Measurements from ENCODE around the gene CCSER2.

Gene CCSER2

DNA sequence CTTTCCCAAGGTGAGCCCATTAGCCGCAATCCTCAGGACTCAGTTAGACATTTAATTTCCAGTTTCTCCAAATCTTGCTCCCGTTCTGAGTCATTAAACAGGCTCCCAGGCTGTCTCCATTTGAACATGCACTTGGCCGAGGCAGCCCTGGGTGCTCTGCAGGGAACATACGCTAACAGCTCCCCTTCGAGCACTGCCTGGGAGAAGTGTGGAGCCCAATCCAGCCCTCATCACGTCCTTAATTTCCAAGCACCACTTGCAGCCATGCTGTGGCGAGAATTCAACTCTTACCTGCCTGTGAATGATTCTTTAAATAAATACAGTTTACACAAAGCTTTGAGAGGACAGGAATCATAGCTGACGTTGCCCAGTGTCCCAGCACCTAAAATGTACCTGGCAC is 218.2 kb downstream of the CCSER2 start:
- DNase-seq = no peak

DNA sequence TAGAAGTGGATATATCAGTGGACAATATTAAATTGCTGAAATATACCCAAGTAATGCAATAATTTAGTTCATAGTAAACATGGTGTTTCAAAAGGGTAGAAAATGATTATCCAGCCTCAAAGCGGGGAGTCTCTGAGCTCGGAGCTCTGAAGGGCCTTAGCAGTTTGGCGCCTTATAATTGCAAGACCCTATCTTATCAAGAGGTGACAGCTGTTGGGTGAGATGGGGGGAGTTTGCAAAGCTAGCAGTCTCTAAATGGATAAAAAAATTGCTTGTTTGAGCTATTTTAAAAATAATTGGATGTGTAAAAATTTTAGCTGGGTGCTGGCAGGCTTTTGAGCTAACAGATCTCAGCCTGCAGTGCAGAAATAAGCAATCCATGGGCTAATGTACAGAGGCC is 219.2 kb downstream of the CCSER2 start:
- DNase-seq = no peak

DNA sequence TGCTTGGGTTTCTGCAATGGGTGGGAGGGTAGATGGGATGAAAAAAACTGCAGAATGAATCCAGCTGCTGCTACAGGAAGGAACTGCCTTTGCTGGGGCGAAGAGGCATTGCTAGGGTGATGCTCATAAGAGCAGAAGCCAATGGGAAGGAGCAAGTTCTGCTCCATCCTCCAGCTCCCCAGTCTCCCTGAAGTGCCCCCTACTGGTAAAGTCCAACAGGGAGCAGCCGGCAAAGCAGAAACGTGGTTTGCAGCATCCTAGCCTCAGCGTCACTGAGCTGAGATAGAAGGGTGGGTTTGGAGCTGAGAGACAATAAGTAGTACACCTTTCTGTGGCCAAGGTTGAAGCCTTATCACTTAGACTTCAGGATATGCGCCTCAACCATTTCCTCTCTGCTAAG is 220.5 kb downstream of the CCSER2 start:
- DNase-seq = no peak

DNA sequence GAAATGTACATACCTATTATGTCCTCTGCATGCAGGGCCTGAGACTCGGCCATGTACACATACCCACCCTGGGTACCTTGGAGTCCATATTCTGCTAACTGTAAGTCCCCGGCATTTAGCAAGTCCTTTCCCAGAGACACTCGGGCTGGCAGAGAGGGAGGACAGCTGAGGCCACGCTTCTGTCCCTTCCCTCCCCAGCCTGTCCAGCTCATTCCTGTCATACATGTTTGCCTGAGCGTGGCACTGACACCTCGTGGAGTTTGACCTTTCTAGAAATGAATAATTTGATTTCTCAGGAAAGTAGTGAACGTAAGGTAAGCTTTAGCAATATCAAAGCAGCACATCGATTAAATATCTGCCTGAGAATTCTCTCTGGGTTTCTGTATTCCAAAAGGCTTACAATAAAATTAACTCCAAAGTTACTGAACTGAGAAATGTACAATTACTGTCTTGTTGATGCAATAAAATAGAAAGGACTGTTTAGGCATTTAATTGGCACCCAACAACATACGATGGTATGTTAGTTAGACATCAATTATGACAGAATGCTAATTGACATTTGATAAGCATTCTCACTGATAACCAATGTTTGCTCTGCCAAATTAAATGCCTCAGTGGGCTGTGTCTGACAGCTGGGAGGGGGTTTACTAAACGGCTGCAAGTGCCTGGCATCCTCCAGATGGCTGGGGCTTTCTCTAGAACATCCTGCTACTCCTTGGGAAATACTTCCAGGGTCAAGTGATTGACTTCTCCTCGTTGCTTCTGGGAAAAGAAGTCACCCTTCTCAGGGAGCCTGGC is 221.2 kb downstream of the CCSER2 start:
- DNase-seq = no peak

DNA sequence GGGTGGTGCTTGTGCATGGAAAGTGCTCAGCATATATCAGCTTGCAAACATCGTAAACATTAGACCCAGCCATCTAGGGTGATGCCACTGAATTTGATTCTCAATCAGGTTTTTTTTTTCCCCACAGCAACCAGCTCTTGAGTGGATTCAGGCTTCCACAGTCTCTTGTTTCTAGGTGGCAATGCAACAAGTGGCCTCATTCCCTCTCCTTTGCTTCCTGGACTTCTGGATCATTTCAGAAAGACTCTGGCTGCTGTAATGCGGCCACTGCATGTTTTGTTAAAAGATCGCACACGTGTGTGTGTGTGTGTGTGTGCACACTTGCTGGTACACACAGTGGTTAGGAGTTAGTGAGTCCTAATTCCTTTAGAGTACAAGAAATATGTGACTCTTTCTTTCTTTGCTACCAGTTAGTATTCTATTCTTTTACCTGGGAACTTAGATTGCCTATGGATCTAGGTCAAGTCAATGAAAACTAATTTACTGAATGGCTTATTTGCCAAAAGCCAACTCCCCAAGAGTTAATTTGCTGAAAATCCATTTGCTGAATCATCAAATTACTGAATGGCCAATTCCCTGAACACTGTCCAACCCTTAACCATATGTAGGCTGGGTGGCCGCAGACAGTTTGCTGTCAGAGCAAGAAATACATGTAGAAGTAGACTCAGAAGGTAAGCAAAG is 222.5 kb downstream of the CCSER2 start:
- DNase-seq = no peak

DNA sequence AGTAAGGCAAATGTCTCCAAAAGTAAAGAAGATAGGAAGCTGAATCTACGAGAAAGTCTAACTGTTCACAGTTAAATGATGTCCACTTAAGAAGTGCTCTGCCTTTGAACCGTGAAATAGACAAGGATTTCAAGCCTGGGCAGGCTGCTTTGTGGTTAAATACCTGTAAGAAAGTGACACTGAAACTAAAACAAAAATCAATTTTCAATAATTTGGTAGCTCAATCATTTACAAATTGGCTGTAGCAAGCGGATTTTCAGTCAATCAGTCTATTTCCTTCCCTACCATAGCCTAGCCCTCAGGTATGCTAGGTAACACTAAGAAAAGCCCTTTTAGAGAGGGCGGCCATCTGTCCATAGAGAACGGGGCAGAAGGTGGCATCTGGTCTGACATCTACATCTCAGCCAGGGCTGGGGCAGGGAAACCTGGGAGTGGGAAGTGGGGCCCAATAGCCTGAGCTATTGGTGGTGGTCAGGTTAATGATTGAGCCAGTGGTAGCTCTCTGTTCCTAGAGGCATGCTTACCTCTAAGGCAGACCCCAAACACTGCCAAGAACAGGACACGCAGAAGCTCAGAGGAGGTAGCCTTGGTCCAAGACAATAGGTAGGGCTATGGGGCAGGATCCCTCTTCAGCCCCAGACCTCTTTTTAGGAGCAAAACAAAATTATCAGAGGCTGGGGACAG is 223.2 kb downstream of the CCSER2 start:
- no peak for DNase-seq

DNA sequence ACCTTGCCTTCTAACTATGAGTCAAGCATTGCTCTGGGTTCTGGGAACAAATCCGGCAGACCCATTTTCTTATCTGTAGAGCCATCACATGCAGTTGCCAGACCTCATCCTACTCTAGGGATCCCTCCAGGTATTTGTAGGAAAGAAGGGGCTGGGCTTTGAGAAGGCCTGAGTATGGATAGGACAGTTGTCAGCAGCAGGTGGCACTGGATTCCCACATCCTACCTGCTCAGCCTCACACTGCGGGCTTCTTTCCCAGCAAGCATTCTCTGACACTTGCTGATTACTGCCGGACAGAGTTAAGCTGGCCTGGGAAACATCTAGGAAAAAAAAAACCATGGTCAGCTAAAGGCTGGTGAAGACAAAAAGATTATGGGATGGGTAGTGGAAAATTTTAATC is 224.1 kb downstream of the CCSER2 start:
- DNase-seq = no peak

DNA sequence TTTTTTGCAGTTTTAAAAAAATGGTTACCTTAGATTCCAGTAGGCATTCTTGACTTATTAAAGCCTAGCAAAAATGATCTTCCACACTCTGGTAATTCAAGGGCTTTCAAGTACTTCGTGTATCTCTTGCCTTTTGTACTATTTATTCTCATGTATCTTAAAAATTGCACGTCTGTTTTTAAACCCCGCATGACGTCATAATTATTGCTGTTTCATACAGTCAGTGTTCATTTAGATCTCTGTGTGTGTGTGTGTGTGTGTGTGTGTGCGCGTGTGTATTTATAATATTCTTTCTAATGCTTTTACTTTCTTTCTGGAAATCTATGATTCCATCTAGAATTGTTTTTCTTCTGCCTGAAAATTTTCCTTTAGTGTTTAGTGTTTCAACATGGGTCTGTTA is 234.2 kb downstream of the CCSER2 start:
- no peak for DNase-seq

DNA sequence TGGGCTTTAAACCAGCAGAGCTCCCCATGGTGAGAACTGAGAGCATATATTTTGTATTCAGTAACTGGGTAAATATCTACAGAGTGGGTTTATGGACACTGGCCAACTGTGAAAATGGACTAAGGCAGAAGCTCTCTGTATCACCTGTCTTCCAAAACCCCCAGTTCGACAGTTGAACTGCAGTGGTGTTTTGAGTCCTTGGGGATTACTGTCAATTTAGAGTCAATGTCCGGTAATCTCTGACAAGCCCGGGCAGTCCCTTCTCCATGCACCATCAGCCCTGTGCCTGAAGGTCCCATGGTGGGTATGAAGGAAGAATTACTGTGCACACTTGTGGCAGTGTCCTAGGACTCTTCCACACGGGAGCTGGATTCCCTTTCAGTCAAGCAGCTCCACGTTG is 235.0 kb downstream of the CCSER2 start:
- no peak for DNase-seq

DNA sequence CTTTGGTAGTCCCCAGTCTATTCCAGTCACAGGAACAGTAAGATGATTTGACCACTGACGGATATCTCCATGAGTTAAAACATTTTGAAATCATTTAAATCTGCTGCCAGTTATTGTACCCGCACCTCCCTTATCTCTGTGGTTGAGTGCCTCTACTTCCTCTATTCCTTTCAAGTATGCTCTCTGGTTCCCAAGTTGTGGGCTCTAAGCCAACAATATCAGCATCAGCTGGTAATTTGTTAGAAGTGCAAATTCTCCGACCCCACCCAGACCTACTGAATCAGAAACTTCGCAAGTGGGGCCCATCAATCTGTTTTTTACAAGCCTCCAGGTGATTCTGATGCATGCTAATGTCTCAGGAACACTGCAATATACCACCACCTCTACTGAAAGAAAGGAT is 235.5 kb downstream of the CCSER2 start:
- DNase-seq = no peak

DNA sequence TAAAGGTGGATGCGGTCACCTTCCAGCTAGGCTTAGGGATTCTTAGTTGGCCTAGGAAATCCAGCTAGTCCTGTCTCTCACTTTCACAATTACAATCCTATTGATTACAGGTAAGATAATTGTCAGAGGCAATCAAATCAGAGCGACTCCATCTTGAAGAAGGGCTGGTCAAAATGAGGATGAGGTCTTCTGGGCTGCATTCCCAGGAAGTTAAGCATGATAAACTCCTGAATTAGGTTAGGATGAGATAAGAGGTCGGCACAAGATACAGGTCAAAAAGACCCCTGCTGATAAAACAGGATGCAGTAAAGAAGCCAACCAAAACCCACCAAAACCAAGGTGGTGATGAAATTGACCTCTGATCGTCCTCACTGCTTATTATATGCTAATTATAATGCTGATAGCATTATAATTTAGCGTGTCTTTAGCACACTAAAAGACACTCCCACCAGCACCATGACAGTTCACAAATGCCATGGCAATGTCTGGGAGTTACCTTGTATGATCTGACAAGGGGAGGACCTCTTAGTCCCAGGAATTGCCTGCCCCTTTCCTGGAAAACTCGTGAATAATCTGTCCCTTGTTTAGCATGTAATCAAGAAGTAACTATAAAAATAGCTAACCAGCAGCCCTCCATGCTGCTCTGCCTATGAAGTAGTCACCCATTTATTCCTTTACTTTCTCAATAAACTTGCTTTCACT is 237.6 kb downstream of the CCSER2 start:
- no peak for DNase-seq

DNA sequence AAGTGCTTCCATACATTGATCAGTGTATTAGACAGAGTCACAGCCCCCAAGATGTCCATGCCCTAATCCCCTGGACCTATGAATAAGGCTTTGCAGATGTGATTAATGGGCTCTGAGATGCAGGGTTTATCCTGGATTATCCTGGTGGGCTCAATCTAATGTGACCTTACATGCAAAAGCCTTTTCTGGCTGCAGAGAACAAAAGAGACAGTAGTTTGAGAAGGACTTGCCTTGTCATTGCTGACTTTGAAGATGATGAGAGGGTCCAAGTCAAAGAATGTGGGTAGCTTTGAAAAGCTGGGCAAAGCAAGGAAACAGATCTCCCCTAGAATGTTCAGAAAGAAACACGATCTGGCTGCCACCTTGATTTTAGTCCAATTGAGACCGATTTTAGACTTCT is 238.7 kb downstream of the CCSER2 start:
- DNase-seq = no peak

Measured in right kidney (tissue), 1 donor.